SH-SY5Y (cell line): ENCODE results near the gene ALG1.

Experiments used
- GATA2 ChIP-seq: IDR thresholded peaks from 2 replicates; pipeline ENCODE4 v1.6.1; 2011; ENCODE audit warnings: mild to moderate bottlenecking, low read depth, low read length
- GATA3 ChIP-seq: IDR thresholded peaks from 2 replicates; pipeline ENCODE4 v1.6.1; 2011; ENCODE audit warnings: low read depth, mild to moderate bottlenecking, low read length, moderate library complexity

- TF ChIP-seq GATA2 (no peak), GATA3 (no peak)
Observed at GRCh38 chr16:5069854-5070253, 1.8 kb upstream of the ALG1 start.
